ENCODE results near the gene C1QTNF1. TPM values are rescaled to one million over a fixed set of nuclear protein-coding genes. Genes with fewer than 3 reads are reported as not detected.

C1QTNF1 gene
- total RNA-seq, 2 experiments from 2014 or later, result not detected

DNA sequence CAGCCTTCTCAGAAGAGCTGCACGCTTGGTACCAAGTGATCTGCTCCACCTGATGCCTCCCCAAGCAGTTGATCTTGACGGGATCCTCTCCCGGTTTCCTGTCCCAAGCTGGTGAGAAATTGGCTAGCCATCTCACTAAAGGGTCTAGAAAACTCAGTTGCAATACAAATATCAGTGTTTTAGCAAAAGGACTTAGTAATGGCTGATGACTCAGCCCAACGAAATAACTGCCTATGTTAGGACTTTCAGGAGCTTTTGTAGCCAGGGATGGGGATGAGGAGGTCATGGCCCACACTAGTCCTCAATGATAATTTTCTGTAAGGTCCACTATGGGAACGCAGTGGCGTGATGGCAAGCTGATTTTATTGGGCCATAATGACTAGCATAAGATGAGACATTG lies 27.3 kb downstream of the C1QTNF1 start:
- no peaks in the 10 kb centered on the region for H3K9me3 ChIP-seq (ENCODE audit: low read length)
- no peak for TF ChIP-seq EZH2phosphoT487 (IDR thresholded peaks at IDR 0.05; ENCODE audit: borderline replicate concordance, low read depth, low read length)
- TF ChIP-seq, protein P1, sequence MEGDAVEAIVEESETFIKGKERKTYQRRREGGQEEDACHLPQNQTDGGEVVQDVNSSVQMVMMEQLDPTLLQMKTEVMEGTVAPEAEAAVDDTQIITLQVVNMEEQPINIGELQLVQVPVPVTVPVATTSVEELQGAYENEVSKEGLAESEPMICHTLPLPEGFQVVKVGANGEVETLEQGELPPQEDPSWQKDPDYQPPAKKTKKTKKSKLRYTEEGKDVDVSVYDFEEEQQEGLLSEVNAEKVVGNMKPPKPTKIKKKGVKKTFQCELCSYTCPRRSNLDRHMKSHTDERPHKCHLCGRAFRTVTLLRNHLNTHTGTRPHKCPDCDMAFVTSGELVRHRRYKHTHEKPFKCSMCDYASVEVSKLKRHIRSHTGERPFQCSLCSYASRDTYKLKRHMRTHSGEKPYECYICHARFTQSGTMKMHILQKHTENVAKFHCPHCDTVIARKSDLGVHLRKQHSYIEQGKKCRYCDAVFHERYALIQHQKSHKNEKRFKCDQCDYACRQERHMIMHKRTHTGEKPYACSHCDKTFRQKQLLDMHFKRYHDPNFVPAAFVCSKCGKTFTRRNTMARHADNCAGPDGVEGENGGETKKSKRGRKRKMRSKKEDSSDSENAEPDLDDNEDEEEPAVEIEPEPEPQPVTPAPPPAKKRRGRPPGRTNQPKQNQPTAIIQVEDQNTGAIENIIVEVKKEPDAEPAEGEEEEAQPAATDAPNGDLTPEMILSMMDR (conservative IDR thresholded peaks at IDR 0.05; ENCODE audit: low read length), result no peak
- no peak overlapping the region for H3K4me2 ChIP-seq (ENCODE audit: low read length)
- no peak overlapping the region for H3K27ac ChIP-seq (ENCODE audit: low read depth, low read length, poor library complexity, severe bottlenecking)
- ChIA-PET CTCF (ENCODE audit: unreplicated experiment) (no interaction called here), POLR2A (interaction anchor here (0.5 kb wide), 1 partner anchor 8 kb away, joined by 5 read pairs; no protein-coding TSS in a partner anchor)
- H3K79me2 ChIP-seq (ENCODE audit: insufficient read depth, low read depth, low read length), result no peaks in the 10 kb centered on the region
- H3K4me3 ChIP-seq (ENCODE audit: low read depth, low read length, poor library complexity, severe bottlenecking), result no peak overlapping the region
- no peaks in the 10 kb centered on the region for H4K20me1 ChIP-seq (ENCODE audit: insufficient read depth, low read length)
- H2AFZ ChIP-seq (ENCODE audit: low read length), result no peak overlapping the region
- no peaks in the 10 kb centered on the region for H3K9me2 ChIP-seq (ENCODE audit: insufficient read depth, low read length)
- H3K4me1 ChIP-seq (ENCODE audit: insufficient read depth, low read length, poor library complexity, severe bottlenecking), result no peaks in the 10 kb centered on the region
- intact Hi-C loops (cut with micrococcal nuclease; ENCODE audit: unreplicated experiment), result no loop called here
- no TSS peak for BruUV-seq (replicated peaks)
- H3K36me3 ChIP-seq (ENCODE audit: insufficient read depth, low read length), result no peaks in the 10 kb centered on the region
- DNase-seq (ENCODE audit: low spot score), result no peak

- intact Hi-C loops (cut with micrococcal nuclease; ENCODE audit: unreplicated experiment), result no loop called here
- no TSS peak for BruUV-seq (replicated peaks)
- Histone ChIP-seq H3K4me3 (ENCODE audit: low read depth, low read length, poor library complexity, severe bottlenecking) (no peak overlapping the region), H3K9me3 (ENCODE audit: low read length) (no peaks in the 10 kb centered on the region), H3K4me2 (ENCODE audit: low read length) (no peak overlapping the region), H3K4me1 (ENCODE audit: insufficient read depth, low read length, poor library complexity, severe bottlenecking) (no peaks in the 10 kb centered on the region), H2AFZ (ENCODE audit: low read length) (no peak overlapping the region), H3K27ac (ENCODE audit: low read depth, low read length, poor library complexity, severe bottlenecking) (no peak overlapping the region), H3K9me2 (ENCODE audit: insufficient read depth, low read length) (no peaks in the 10 kb centered on the region), H4K20me1 (ENCODE audit: insufficient read depth, low read length) (no peaks in the 10 kb centered on the region), H3K36me3 (ENCODE audit: insufficient read depth, low read length) (no peaks in the 10 kb centered on the region), H3K79me2 (ENCODE audit: insufficient read depth, low read depth, low read length) (no peaks in the 10 kb centered on the region)
- no peak for TF ChIP-seq EZH2phosphoT487 (IDR thresholded peaks at IDR 0.05; ENCODE audit: borderline replicate concordance, low read depth, low read length)
- TF ChIP-seq, protein P1 (conservative IDR thresholded peaks at IDR 0.05; ENCODE audit: low read length), result no peak
- ChIA-PET POLR2A (no interaction called here), CTCF (ENCODE audit: unreplicated experiment) (no interaction called here)
- no peak for DNase-seq (ENCODE audit: low spot score)
Observed at GRCh38 chr17:79052131-79052530, 28.2 kb downstream of the C1QTNF1 start.

DNA sequence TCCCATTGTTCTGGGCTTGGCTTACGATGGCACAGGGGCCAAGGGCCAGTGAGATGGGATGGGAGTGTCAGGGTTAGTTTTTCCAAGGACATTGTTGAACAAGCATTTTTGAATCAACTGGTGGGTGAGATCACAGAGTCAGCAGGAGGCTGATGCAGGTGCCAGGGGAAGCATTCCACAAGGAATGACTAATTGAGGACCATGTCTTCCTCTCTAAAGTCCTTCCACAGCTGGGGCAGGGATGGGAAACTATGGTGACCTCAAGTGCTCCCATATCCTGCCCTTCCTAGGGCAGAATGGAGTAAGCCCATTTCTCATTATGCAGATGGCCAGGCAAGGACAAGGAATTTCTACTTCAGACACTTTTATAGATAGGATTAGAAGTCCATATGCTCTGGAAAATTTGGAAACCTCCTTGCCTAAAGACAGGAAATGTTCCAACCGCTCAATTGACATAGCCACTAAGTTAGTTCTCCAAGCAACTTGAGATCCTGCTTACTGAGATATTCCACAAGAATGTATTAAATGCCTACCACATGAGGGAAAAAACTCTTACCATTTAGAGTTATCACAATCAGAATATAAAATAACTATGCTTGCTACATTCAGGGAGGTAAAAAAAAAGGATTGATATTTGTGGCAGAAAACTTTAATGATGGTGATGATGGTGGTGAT lies 29.4 kb downstream of the C1QTNF1 start:
- Histone ChIP-seq H4K20me1 (ENCODE audit: insufficient read depth, low read length) (no peaks in the 10 kb centered on the region), H3K4me3 (ENCODE audit: low read depth, low read length, poor library complexity, severe bottlenecking) (no peak overlapping the region), H3K4me2 (ENCODE audit: low read length) (no peak overlapping the region), H3K36me3 (ENCODE audit: insufficient read depth, low read length) (no peaks in the 10 kb centered on the region), H3K9me2 (ENCODE audit: insufficient read depth, low read length) (no peaks in the 10 kb centered on the region), H2AFZ (ENCODE audit: low read length) (no peak overlapping the region), H3K4me1 (ENCODE audit: insufficient read depth, low read length, poor library complexity, severe bottlenecking) (no peaks in the 10 kb centered on the region), H3K79me2 (ENCODE audit: insufficient read depth, low read depth, low read length) (no peaks in the 10 kb centered on the region), H3K27ac (ENCODE audit: low read depth, low read length, poor library complexity, severe bottlenecking) (no peak overlapping the region), H3K9me3 (ENCODE audit: low read length) (no peaks in the 10 kb centered on the region)
- CTCF ChIA-PET (ENCODE audit: unreplicated experiment), result no interaction called here
- no peak for DNase-seq (ENCODE audit: low spot score)
- intact Hi-C loops (cut with micrococcal nuclease; ENCODE audit: unreplicated experiment), result no loop called here
- TF ChIP-seq, protein P1 (conservative IDR thresholded peaks at IDR 0.05; ENCODE audit: low read length), result no peak
- no peak for TF ChIP-seq EZH2phosphoT487 (IDR thresholded peaks at IDR 0.05; ENCODE audit: borderline replicate concordance, low read depth, low read length)
- no TSS peak for BruUV-seq (replicated peaks)
- POLR2A ChIA-PET, result interaction anchor here (0.5 to 0.7 kb wide), 2 partner anchors 14 to 50 kb away, joined by 3 to 5 read pairs; no protein-coding TSS in a partner anchor
